Left lung (tissue), 10 donors: ENCODE measurements around the gene DONSON. TPM values are rescaled to one million over a fixed set of nuclear protein-coding genes. Genes with fewer than 3 reads are reported as not detected.

Experiments
- ATAC-seq: fragments of 200-7000 bp; cut with Tn5 transposase; one replicate; pipeline ENCODE4 v1.9.1; 2020; ENCODE audit warnings: moderate library complexity
- DNase-seq, 4 donors: peaks; one replicate each; pipeline ENCODE4 v3.0.0-alpha.2; 2013 to 2020
- H3K27ac ChIP-seq, 2 donors: fragments of 200-600 bp; sonication (generic) in 1 of 2; one replicate each; pipeline versions ENCODE4 v1.5.0 to v1.8.0; 2020 to 2021
- H3K27me3 ChIP-seq, 2 donors: fragments of 200-600 bp; sonication (generic) in 1 of 2; one replicate each; pipeline versions ENCODE4 v1.5.0 to v1.8.0; 2020 to 2021
- H3K36me3 ChIP-seq, 2 donors: fragments of 200-600 bp; sonication (generic) in 1 of 2; one replicate each; pipeline versions ENCODE4 v1.5.0 to v1.8.0; 2020 to 2021
- H3K4me1 ChIP-seq, 2 donors: fragments of 200-600 bp; one replicate each; pipeline ENCODE4 v1.8.0; 2021
- H3K4me3 ChIP-seq, 2 donors: fragments of 200-600 bp; sonication (generic) in 1 of 2; one replicate each; pipeline versions ENCODE4 v1.5.0 to v1.8.0; 2020 to 2021; ENCODE audit warnings: mild to moderate bottlenecking in 1 of 2
- H3K9me3 ChIP-seq, 2 donors: fragments of 200-600 bp; sonication (generic) in 1 of 2; one replicate each; pipeline versions ENCODE4 v1.5.0 to v1.8.0; 2020 to 2021
- intact Hi-C, 2 donors: fragments of 100-400 bp; cut with DNase I; formaldehyde crosslinking; loops; one replicate each; pipeline versions ENCODE4 v1.11.2 to v1.14.2; 2022
- polyA plus RNA-seq, 6 donors: library from polyadenylated mRNA; unstranded; fragments of 120-200 nt; gene quantifications; one replicate each; pipeline ENCODE4 v1.2.1, GENCODE V29; 2013; ENCODE audit not compliant: insufficient read length in 6 of 6
- total RNA-seq, 2 donors: library from RNA; stranded (reverse); fragmentation: NEBNext Ultra II Directional; extraction: Animal tissue kit (Norgen Biotek cat#: 25700); gene quantifications; one replicate each; pipeline ENCODE4 v1.2.1, GENCODE V29; 2021
- TF ChIP-seq, protein P1 (sequence below), 2 donors: fragments of 200-600 bp; sonication (generic) in 1 of 2; IDR thresholded peaks; one replicate each; pipeline versions ENCODE4 v1.5.0 to v1.8.0; 2021; ENCODE audit warnings: antibody characterized with exemption in 2 of 2
- donor health status: DM: no; HTN: yes; CAD: no.
- donor health status: DM: no; HTN: no; CAD: no.

DONSON gene
- total and polyA plus RNA-seq, 8 donors, result 14.3 to 51.2 (median 38.6) TPM

- DNase-seq, result no peak
- H3K36me3 ChIP-seq, result peaks cover 0 to 93% of the 10 kb centered on the region in 2 donors
- ATAC-seq, result no peak
- H3K27me3 ChIP-seq, result no peaks in the 10 kb centered on the region
- TF ChIP-seq, protein P1, sequence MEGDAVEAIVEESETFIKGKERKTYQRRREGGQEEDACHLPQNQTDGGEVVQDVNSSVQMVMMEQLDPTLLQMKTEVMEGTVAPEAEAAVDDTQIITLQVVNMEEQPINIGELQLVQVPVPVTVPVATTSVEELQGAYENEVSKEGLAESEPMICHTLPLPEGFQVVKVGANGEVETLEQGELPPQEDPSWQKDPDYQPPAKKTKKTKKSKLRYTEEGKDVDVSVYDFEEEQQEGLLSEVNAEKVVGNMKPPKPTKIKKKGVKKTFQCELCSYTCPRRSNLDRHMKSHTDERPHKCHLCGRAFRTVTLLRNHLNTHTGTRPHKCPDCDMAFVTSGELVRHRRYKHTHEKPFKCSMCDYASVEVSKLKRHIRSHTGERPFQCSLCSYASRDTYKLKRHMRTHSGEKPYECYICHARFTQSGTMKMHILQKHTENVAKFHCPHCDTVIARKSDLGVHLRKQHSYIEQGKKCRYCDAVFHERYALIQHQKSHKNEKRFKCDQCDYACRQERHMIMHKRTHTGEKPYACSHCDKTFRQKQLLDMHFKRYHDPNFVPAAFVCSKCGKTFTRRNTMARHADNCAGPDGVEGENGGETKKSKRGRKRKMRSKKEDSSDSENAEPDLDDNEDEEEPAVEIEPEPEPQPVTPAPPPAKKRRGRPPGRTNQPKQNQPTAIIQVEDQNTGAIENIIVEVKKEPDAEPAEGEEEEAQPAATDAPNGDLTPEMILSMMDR (IDR thresholded peaks at IDR 0.05), result no peak
- H3K9me3 ChIP-seq, result no peaks in the 10 kb centered on the region
- intact Hi-C loops, result no loop called here
- no peak overlapping the region for H3K27ac ChIP-seq
- peaks cover 0 to 7% of the 10 kb centered on the region in 2 donors for H3K4me1 ChIP-seq
- no peak overlapping the region for H3K4me3 ChIP-seq
Measured at GRCh38 chr21:33572350-33572749, 16.1 kb downstream of the DONSON start.

DNA sequence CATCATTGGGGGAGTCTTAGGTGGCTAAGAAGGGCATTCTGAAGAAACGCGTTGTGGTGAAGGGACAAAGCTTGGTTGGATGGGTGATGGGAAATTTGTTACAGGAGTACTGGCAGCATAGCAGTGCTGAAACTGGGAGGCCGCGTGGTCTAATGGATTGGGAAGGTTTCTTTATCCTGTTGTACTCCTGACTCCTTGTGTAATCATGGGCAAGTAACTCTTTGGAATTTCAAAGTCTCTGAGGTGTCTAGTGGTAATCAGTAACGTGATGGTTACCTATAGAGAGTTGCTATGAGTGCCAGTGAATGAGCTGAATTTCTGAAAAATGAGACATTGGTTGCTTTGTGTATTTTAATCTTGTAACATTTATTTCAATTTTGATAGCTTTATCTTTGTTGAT lies 18.5 kb downstream of the DONSON start:
- no peak for DNase-seq
- Histone ChIP-seq H3K27me3 (no peaks in the 10 kb centered on the region), H3K9me3 (no peaks in the 10 kb centered on the region), H3K27ac (no peak overlapping the region), H3K4me1 (peaks cover 0 to 3% of the 10 kb centered on the region in 2 donors), H3K36me3 (peaks cover 0 to 86% of the 10 kb centered on the region in 2 donors), H3K4me3 (no peak overlapping the region)
- no peak for ATAC-seq
- intact Hi-C loops, result no loop called here
- TF ChIP-seq, protein P1 (IDR thresholded peaks at IDR 0.05), result no peak

GRCh38 chr21:33568448-33568847 lies 20.0 kb downstream of the DONSON start:
- intact Hi-C loops, result no loop called here
- no peak overlapping the region for H3K4me3 ChIP-seq
- TF ChIP-seq, protein P1 (IDR thresholded peaks at IDR 0.05), result no peak
- ATAC-seq (no peak), DNase-seq (no peak)
- no peaks in the 10 kb centered on the region for H3K9me3 ChIP-seq
- H3K27me3 ChIP-seq, result no peaks in the 10 kb centered on the region
- peaks cover 0 to 85% of the 10 kb centered on the region in 2 donors for H3K36me3 ChIP-seq
- peaks cover 0 to 3% of the 10 kb centered on the region in 2 donors for H3K4me1 ChIP-seq
- no peak overlapping the region for H3K27ac ChIP-seq

DNA sequence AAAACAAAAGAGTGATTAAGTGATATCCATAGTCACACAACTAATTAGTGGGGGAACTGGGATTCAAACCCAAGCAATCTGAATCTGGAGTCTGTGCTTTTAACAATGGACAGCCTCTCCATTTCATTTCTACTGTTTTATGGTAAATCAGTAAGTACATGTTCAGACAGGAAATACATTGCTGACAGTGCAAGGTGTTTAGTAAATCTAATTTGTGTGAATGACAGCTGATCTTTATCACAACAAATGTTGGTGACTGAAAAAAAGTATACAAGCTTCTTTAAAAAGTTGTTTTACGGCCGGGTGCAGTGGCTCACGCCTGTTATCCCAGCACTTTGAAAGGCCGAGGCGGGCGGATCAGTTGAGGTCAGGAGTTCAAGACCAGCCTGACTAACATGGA lies 20.6 kb downstream of the DONSON start:
- intact Hi-C loops, result no loop called here
- H3K36me3 ChIP-seq, result peaks cover 0 to 85% of the 10 kb centered on the region in 2 donors

GRCh38 chr21:33566514-33566913 lies 22.0 kb downstream of the DONSON start:
- peaks cover 0 to 3% of the 10 kb centered on the region in 2 donors for H3K4me1 ChIP-seq
- H3K27ac ChIP-seq, result no peak overlapping the region
- no peak for ATAC-seq
- H3K4me3 ChIP-seq, result no peak overlapping the region
- H3K9me3 ChIP-seq, result no peaks in the 10 kb centered on the region
- intact Hi-C loops, result no loop called here
- peaks cover 0 to 85% of the 10 kb centered on the region in 2 donors for H3K36me3 ChIP-seq
- DNase-seq, result no peak
- TF ChIP-seq, protein P1 (IDR thresholded peaks at IDR 0.05), result no peak
- no peaks in the 10 kb centered on the region for H3K27me3 ChIP-seq

More for the DNA sequence above, 20.6 kb downstream of the DONSON start:
- Histone ChIP-seq H3K9me3 (no peaks in the 10 kb centered on the region), H3K27ac (no peak overlapping the region), H3K4me3 (no peak overlapping the region), H3K4me1 (peaks cover 0 to 3% of the 10 kb centered on the region in 2 donors), H3K27me3 (no peaks in the 10 kb centered on the region)
- DNase-seq, result peak in 1 of 4 donors; percentile 53
- ATAC-seq, result no peak
- TF ChIP-seq, protein P1 (IDR thresholded peaks at IDR 0.05), result no peak
